Tongue (tissue), 2 donors: ENCODE measurements around the gene LARGE1. TPM values are rescaled to one million over a fixed set of nuclear protein-coding genes. Genes with fewer than 3 reads are reported as not detected.

Source experiments
- DNase-seq: peaks from one replicate; pipeline ENCODE4 v3.0.0-alpha.2; 2015
- total RNA-seq: library from RNA; depleted of rRNA; stranded (reverse); fragments of >200 nt; gene quantifications from one replicate; pipeline ENCODE4 v1.2.3, GENCODE V29; 2014

The LARGE1 gene
- total RNA-seq, 1 donor from 2014 or later: 18.3 TPM

- DNase-seq: no peak
Observed at GRCh38 chr22:33657670-33658069, 262.6 kb downstream of the LARGE1 start.

DNA sequence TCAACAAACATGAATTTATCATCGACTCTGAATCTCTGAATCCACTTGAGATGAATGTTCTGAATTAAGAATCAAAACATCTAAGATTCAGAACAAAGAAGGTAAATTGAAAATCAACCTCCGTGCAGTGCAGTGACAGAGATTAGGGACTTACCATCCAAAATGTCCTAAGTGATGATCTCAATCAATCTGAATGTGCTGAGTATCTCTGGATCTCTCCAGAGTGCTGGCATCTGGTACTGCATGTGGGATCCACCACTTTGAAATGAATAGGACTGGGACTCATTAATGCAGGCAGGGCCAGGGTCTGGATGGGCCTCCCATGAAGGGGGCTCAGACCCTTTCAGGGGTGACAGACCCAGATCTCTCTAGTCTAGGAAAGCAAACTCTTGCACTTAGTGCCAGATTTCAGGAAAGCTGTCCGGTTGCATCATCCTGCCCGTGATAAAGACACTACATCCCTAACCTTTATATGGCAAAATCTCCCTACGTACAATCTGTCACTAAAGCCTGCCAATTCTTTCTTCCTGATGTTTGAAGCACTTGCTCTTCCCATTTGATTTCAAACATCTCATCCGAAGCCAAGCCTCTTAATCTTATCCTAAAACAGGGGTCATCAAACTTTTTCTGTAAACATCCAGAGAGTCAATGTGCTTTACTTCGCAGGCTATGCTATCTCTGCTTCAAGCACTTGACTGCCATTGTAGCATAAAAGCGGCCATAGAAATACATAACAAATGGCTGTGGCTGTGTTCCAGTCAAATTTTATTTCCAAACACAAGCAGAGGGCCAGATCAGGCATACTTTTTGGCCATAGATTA lies 263.3 kb downstream of the LARGE1 start:
- DNase-seq: no peak

DNA sequence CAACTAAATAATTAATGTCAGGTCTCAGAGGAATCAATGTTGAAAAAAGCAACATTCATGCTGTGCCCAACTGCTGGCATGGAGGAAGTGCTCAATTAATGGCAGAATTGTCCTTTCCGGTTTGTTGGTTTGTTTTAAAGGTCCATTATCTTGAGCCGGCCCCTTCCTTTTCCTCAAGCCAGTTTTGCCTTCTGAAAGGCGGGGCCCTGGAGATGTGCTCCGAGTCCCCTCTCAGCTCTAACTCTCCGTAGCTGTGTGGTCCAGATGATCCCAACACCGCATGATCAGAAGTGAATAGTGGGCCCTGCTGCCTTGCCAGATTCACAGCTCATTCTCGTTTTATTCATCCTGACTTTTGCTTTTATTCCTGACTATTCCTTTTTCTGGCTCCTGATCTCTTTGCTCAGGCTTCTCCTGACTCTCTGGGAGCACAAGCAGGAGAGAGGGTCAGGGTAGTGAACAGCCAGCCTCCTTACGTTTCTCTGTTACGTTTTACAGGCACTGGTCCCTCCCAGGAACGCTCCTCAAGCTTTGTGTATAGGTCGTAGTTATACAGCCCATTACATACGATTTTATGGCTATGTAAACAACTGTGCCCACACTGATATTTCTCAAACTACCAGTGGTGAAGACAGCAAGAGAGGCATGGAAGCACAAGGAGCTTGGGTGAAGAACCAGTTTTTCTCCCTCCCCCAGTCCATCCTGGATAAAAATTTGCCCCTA lies 265.9 kb downstream of the LARGE1 start:
- no peak for DNase-seq

- DNase-seq: no peak
Observed at GRCh38 chr22:33653532-33654063, 266.7 kb downstream of the LARGE1 start.

GRCh38 chr22:33652615-33653014 lies 267.7 kb downstream of the LARGE1 start:
- no peak for DNase-seq

DNA sequence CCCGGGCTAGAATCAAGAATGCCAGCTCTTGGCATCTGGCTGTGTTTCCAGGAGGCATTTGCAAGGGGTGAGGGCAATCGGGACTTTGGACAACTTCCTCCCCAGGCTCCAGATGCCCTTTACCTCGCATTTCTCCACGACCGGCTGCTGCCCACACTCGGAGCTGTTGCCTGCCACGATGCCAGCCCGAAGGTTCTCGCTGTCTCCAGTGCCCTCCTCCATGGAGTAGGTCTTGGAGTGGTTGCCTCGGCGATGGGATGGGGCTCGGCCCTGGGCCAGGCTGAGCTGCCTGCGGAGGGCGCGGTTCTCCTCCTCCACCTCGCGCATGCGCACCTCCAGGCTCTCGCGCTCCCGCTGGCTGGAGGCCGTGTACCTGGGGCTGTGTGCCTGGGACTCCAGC lies 270.0 kb downstream of the LARGE1 start:
- no peak for DNase-seq

DNA sequence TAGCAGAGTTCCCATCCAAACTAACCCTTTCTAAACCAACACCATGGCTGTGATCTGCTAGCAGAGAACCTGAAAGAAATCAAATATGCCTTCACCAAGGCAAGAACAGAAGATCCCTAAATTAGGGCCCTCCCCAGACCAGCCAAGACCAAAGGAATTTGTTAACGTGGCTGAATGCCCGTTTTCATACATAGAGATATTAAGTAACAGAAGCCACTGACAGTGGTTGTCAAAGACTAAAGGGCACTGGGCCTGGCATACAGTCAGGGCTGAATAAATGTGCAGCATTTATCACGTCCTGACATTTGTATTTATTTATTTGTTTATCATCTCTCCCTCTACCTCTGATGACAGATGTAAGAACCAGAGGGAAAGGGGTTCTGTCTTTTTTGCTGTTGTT lies 271.8 kb downstream of the LARGE1 start:
- no peak for DNase-seq

- no peak for DNase-seq
Observed at GRCh38 chr22:33640900-33641299, 279.4 kb downstream of the LARGE1 start.

DNA sequence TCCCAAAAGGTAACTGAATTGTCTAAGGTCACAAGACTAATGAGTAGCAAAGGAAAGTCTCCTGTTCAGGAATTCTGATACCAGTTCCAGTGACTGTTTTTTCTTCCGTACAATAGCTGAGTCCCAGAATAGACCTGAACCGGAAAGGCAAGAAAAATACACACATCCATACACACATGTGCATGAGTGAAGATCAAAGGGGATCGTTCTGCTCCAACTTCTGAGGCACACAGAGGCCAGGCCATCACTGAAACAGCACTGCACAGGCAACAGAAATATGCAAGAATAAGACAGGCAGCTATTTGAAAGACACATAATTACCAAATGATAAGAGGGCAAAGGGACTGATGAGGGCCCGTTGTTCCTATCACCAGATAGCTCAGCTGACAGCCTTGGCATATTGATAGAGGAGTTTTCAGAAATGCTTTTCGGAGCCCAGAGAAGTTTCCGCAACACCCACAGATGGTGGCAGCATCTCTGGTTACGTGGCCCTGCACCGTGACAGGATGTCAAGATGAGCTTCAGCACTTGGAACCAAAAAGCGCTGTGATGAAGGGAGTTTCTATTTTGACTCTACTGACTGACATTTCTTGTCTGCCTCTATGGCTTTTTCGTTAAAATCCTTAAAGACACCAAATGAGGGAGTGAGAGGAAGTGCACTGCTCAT lies 280.6 kb downstream of the LARGE1 start:
- no peak for DNase-seq

DNA sequence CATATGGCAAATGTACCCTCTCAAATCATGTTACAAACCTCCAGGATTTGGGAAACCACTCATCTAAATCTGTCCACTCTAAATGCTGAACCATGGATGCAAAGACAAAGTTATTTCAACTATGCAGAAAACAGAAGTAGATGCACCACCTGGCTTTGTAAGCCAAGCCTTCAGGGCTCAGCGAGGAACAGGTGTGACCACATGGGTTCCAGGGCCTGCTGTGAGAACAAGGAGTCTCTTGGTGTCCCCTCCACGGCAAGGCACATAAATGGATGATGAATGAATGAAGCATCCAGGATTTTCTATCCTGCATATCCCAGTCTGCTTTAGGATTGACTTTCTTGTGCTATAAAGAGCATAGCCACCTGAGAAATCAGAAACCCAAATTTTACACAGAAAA lies 284.5 kb downstream of the LARGE1 start:
- DNase-seq: no peak

GRCh38 chr22:33631777-33632176 lies 288.5 kb downstream of the LARGE1 start:
- DNase-seq: no peak

DNA sequence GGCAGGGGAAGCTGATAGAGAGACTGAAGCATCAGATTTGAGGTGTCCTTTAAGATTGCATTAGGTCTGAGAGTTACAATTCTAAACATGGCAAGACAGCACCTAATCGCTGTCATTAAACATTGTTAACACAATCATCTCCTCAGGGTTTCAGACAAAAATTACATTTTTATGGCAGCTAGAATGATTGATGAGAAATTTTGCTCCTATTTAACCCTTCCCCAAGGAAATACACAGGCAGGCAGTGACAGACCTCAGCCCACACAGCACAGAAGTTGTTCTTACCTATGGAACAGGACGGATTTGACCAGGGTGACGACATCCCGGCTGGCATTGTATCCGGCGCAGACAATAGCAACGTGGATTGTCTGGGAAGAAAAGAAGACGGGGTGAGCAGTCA lies 294.3 kb downstream of the LARGE1 start:
- DNase-seq: no peak

DNA sequence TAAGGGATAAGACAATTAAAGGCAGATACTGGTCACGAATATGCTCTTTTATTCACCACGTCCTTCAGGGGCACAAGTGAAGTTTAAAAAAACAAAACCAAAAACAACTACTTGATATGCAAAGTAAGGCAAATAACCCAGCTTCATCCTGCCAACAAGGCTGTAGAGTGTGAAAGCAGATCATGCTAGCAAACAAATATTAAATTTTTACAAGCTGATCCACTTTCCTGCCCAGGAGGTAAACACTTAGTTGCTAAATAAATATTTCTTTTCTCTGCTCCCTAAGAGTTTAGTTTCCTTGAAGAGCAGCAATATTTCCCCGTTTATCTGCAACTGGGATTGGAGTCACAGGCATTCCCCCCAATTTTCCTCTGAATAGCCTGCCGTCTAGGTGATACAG lies 300.2 kb downstream of the LARGE1 start:
- no peak for DNase-seq

DNA sequence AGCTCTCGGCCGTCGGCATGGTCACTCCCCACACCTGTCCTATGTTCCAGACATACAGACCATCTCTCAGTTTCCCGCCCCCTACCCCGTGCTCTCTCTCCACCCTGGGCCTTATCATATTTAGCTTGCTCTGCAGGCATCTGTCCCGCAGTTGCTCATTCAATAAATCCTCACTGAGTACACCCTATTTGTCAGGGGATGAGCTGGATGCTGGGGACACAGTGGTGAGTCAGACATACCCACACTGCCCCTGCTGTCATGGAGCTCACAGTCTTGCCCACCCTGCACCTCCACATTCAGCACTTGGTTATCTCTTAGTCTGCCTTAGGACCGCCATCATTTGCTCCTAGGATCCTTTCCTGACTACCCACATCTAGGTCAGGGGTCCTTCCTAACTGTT lies 313.8 kb downstream of the LARGE1 start:
- DNase-seq: no peak

GRCh38 chr22:33605666-33606065 lies 314.6 kb downstream of the LARGE1 start:
- DNase-seq: no peak

DNA sequence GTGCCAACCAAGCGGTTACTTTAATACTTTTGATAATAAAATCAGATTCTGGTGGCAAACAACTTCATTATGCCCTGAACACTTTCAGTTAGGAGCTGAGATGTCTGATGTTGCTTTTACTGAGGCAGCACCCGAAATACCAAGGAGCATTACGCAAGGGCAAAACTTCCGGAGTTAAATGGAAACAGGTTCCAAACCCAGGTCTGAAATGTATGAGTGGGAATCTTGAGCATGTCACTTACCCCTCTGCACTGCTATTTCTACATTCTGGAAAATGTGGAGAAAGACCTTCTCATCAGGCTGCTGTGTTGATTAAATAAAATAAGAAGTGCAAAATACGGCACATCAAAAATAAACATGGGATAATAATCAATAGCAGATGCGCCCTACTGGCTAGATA lies 315.1 kb downstream of the LARGE1 start:
- DNase-seq: no peak

DNA sequence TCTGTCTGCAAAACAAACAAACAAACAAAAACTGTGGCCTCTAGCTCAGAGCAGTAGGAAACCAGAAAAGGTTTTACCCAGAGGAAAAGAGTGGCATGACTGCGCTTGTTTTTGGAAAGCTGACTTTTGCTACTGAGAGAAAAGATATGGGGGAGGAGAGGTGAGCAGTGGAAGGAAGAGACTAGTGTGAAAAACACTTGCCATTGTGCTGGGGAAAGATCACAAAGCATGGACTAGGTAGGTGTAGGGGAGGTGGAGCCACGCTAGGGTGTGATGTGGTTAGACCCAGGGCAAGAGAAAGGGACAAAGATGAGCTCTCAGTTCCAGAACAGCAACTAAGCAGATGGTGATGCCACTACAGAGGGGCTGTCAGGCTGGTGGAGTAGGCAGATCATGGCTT lies 319.2 kb downstream of the LARGE1 start:
- no peak for DNase-seq

DNA sequence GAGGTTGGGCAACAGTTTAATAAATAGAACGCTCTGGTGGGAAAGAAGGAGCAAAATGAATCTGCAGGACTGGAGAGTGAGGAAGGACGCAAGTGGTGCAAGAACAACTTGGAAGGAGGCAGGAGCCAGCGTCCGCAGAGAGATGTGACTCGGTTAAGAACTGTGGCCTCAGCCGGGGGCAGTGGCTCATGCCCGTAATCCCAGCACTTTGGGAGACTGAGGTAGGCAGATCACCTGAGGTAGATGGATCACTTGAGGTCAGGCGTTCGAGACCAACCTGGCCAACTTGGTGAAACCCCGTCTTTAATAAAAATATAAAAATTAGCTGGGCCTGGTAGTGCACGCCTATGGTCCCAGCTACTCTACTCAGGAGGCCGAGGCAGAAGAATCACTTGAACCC lies 319.7 kb downstream of the LARGE1 start:
- DNase-seq: no peak

DNA sequence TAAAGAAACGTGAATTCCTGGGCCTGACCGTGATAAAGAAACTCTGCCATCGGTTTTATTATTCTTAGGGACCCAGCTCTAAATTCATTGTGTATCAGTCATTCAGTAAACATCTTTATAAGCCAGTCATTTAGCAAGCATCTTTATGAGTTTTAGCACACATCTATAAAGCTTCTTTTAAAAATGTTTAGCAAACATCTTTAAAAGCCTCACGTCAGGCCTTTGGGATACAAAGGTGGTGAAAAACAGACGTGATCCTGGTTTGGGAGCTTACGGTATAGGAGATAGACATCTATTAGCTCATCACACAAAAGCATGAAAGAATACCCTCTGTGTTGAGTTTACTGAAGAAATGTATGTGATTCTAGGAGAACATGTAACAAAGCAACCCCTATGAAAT lies 320.2 kb downstream of the LARGE1 start:
- DNase-seq: no peak

DNA sequence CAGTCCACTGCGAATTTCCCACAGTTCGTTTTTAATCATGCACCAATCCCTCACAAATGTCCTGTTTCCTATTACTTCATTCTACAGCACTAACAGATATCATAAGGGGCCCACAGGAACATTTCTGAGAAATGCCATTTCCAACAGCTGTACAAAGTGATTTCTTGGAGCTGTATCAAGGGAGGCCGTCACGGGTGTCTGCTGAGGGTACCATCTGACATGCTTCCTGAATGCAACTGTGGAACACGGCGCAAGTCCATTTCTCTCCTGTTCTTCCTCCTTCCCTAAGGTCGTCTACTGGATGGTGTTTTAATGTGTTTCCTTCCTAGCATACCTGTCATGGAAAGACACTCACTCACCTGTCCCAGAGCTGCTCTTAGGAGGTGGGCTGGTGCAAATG lies 320.7 kb downstream of the LARGE1 start:
- DNase-seq: peak; percentile 71

GRCh38 chr22:33598821-33599220 lies 321.5 kb downstream of the LARGE1 start:
- DNase-seq: no peak

GRCh38 chr22:33597274-33597985 lies 322.8 kb downstream of the LARGE1 start:
- no peak for DNase-seq
